Measurements from ENCODE around the gene RGS7. TPM values are rescaled to one million over a fixed set of nuclear protein-coding genes. Genes with fewer than 3 reads are reported as not detected.
"Not testable (repeated sequence)": the region's sequence is repeated elsewhere in the genome, so short reads cannot be mapped to it uniquely, and the experiment has no call there.

RGS7 gene
- total and polyA plus RNA-seq, 2 experiments from 2014 or later = 0.32 to 1.7 TPM

GRCh38 chr1:241101622-241102021, 255.4 kb downstream of the RGS7 start:
- in situ Hi-C loops (cut with MboI) = no loop called here
- TF ChIP-seq EZH2 (IDR thresholded peaks at IDR 0.05; ENCODE audit: insufficient read depth, poor library complexity, severe bottlenecking) = no peak
- no peak for TF ChIP-seq EZH2phosphoT487 (IDR thresholded peaks at IDR 0.05; ENCODE audit: insufficient read depth, low read depth)

GRCh38 chr1:241097479-241097878, 259.5 kb downstream of the RGS7 start:
- 82 to 91% methylated on average over 5 of the region's 5 CpGs for WGBS, 2 experiments (ENCODE audit: low coverage in 1 of 2, low lambda C conversion rate in 2 of 2, missing lambda C conversion rate in 2 of 2)
- Histone ChIP-seq H3K79me2 (ENCODE audit: insufficient read depth) (no peaks in the 10 kb centered on the region), H3K27me3 (replicated peaks; ENCODE audit: insufficient read depth) (no peaks in the 10 kb centered on the region), H4K20me1 (ENCODE audit: insufficient read depth) (no peaks in the 10 kb centered on the region), H3K4me3 (no peak overlapping the region), H3K9me3 (ENCODE audit: low read depth) (no peaks in the 10 kb centered on the region), H2AFZ (no peak overlapping the region), H3K4me1 (ENCODE audit: insufficient read depth) (no peaks in the 10 kb centered on the region), H3K4me2 (ENCODE audit: unreplicated experiment) (no peak overlapping the region), H3K9me2 (ENCODE audit: insufficient read depth) (no peaks in the 10 kb centered on the region), H3F3A (ENCODE audit: insufficient read depth) (no peaks in the 10 kb centered on the region), H3K27ac (no peak overlapping the region), H3K36me3 (ENCODE audit: low read depth) (no peaks in the 10 kb centered on the region), H3K9ac (no peak overlapping the region)
- in situ Hi-C loops (cut with MboI) = no loop called here
- no peak for DNase-seq
- TF ChIP-seq EZH2phosphoT487 (IDR thresholded peaks at IDR 0.05; ENCODE audit: insufficient read depth, low read depth) (no peak), EZH2 (IDR thresholded peaks at IDR 0.05; ENCODE audit: insufficient read depth, poor library complexity, severe bottlenecking) (no peak)

More at GRCh38 chr1:241101622-241102021, 255.4 kb downstream of the RGS7 start:
- Histone ChIP-seq H3K9ac (no peak overlapping the region), H2AFZ (no peak overlapping the region), H3K27ac (no peak overlapping the region), H3K9me3 (ENCODE audit: low read depth) (no peaks in the 10 kb centered on the region), H3K36me3 (ENCODE audit: low read depth) (no peaks in the 10 kb centered on the region), H3K79me2 (ENCODE audit: insufficient read depth) (no peaks in the 10 kb centered on the region), H4K20me1 (ENCODE audit: insufficient read depth) (no peaks in the 10 kb centered on the region), H3K4me1 (ENCODE audit: insufficient read depth) (no peaks in the 10 kb centered on the region), H3K4me3 (no peak overlapping the region), H3F3A (ENCODE audit: insufficient read depth) (no peaks in the 10 kb centered on the region), H3K9me2 (ENCODE audit: insufficient read depth) (no peaks in the 10 kb centered on the region), H3K27me3 (replicated peaks; ENCODE audit: insufficient read depth) (no peaks in the 10 kb centered on the region), H3K4me2 (ENCODE audit: unreplicated experiment) (no peak overlapping the region)
- DNase-seq = no peak
- WGBS, 2 experiments (ENCODE audit: low coverage in 1 of 2, low lambda C conversion rate in 2 of 2, missing lambda C conversion rate in 2 of 2) = 30 to 32% methylated on average over 3 of the region's 3 CpGs

DNA sequence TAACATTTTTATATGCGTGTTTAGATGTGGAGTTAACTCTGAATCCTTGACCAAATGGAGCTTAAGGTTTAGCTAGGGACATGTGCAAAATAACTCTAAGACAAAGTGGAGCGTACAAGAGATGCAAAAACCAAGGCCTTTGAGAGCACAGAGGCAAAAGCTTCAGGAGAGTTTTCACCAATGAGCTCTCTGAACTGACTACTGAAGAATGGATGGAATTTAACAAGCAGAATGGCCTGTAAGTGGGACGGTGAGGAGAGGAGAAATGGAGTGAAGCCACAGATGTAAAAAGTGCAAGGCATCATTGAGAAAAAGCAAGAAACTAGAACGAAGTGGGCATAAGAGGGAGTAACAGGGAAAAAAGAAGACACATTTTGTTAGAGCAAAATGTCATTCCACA, 260.0 kb downstream of the RGS7 start:
- Histone ChIP-seq H3K9me2 (ENCODE audit: insufficient read depth) (no peaks in the 10 kb centered on the region), H3K27me3 (replicated peaks; ENCODE audit: insufficient read depth) (no peaks in the 10 kb centered on the region), H3K27ac (no peak overlapping the region), H3F3A (ENCODE audit: insufficient read depth) (no peaks in the 10 kb centered on the region), H2AFZ (no peak overlapping the region), H3K4me1 (ENCODE audit: insufficient read depth) (no peaks in the 10 kb centered on the region), H3K9ac (no peak overlapping the region), H4K20me1 (ENCODE audit: insufficient read depth) (no peaks in the 10 kb centered on the region), H3K79me2 (ENCODE audit: insufficient read depth) (no peaks in the 10 kb centered on the region), H3K4me2 (ENCODE audit: unreplicated experiment) (no peak overlapping the region), H3K36me3 (ENCODE audit: low read depth) (no peaks in the 10 kb centered on the region), H3K9me3 (ENCODE audit: low read depth) (no peaks in the 10 kb centered on the region), H3K4me3 (no peak overlapping the region)
- WGBS, 2 experiments (ENCODE audit: low coverage in 1 of 2, low lambda C conversion rate in 2 of 2, missing lambda C conversion rate in 2 of 2) = 25 to 29% methylated on average over 4 of the region's 4 CpGs
- in situ Hi-C loops (cut with MboI) = no loop called here
- DNase-seq = no peak
- TF ChIP-seq EZH2phosphoT487 (IDR thresholded peaks at IDR 0.05; ENCODE audit: insufficient read depth, low read depth) = no peak
- TF ChIP-seq EZH2 (IDR thresholded peaks at IDR 0.05; ENCODE audit: insufficient read depth, poor library complexity, severe bottlenecking) = no peak

DNA sequence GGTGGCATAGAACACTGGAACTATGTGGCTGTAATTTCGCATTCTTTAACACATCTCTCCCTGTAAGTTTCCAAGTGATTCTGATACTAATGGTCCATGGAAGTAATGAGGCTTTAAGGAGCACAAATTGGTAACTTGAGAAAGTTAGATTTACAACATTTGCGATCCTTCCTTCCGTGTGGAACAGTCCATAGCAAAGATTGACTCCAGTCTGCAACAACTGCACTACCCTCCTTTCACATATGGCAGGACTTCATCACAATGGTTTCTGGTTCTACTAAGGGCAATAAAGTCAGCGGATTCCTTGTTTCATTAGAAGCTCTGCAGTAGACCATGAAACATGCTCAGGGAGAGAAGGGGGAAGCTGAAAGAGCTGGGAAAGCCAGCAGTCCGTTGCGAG, 261.2 kb downstream of the RGS7 start:
- Histone ChIP-seq H3K4me2 (ENCODE audit: unreplicated experiment) (no peak overlapping the region), H2AFZ (no peak overlapping the region), H3K27ac (no peak overlapping the region), H3K79me2 (ENCODE audit: insufficient read depth) (no peaks in the 10 kb centered on the region), H3K36me3 (ENCODE audit: low read depth) (no peaks in the 10 kb centered on the region), H3K27me3 (replicated peaks; ENCODE audit: insufficient read depth) (no peaks in the 10 kb centered on the region), H3K4me3 (no peak overlapping the region), H4K20me1 (ENCODE audit: insufficient read depth) (no peaks in the 10 kb centered on the region), H3F3A (ENCODE audit: insufficient read depth) (no peaks in the 10 kb centered on the region), H3K9me2 (ENCODE audit: insufficient read depth) (no peaks in the 10 kb centered on the region), H3K9me3 (ENCODE audit: low read depth) (no peaks in the 10 kb centered on the region), H3K9ac (no peak overlapping the region), H3K4me1 (ENCODE audit: insufficient read depth) (no peaks in the 10 kb centered on the region)
- no peak for TF ChIP-seq EZH2 (IDR thresholded peaks at IDR 0.05; ENCODE audit: insufficient read depth, poor library complexity, severe bottlenecking)
- no peak for TF ChIP-seq EZH2phosphoT487 (IDR thresholded peaks at IDR 0.05; ENCODE audit: insufficient read depth, low read depth)
- DNase-seq = no peak
- 30 to 42% methylated on average over 6 of the region's 6 CpGs for WGBS, 2 experiments (ENCODE audit: low coverage in 1 of 2, low lambda C conversion rate in 2 of 2, missing lambda C conversion rate in 2 of 2)
- in situ Hi-C loops (cut with MboI) = no loop called here

GRCh38 chr1:241090798-241091197, 266.2 kb downstream of the RGS7 start:
- H3F3A ChIP-seq (ENCODE audit: insufficient read depth) = no peaks in the 10 kb centered on the region
- no peak overlapping the region for H3K4me3 ChIP-seq
- no peak for DNase-seq
- H3K36me3 ChIP-seq (ENCODE audit: low read depth) = no peaks in the 10 kb centered on the region
- in situ Hi-C loops (cut with MboI) = no loop called here
- no peak for TF ChIP-seq EZH2phosphoT487 (IDR thresholded peaks at IDR 0.05; ENCODE audit: insufficient read depth, low read depth)
- TF ChIP-seq EZH2 (IDR thresholded peaks at IDR 0.05; ENCODE audit: insufficient read depth, poor library complexity, severe bottlenecking) = no peak
- H2AFZ ChIP-seq = no peak overlapping the region
- no peaks in the 10 kb centered on the region for H3K79me2 ChIP-seq (ENCODE audit: insufficient read depth)
- H3K4me2 ChIP-seq (ENCODE audit: unreplicated experiment) = no peak overlapping the region
- no peaks in the 10 kb centered on the region for H4K20me1 ChIP-seq (ENCODE audit: insufficient read depth)
- H3K4me1 ChIP-seq (ENCODE audit: insufficient read depth) = no peaks in the 10 kb centered on the region
- no peaks in the 10 kb centered on the region for H3K9me2 ChIP-seq (ENCODE audit: insufficient read depth)
- H3K9me3 ChIP-seq (ENCODE audit: low read depth) = no peaks in the 10 kb centered on the region
- 38 to 44% methylated on average over 3 of the region's 3 CpGs for WGBS, 2 experiments (ENCODE audit: low coverage in 1 of 2, low lambda C conversion rate in 2 of 2, missing lambda C conversion rate in 2 of 2)
- no peaks in the 10 kb centered on the region for H3K27me3 ChIP-seq (replicated peaks; ENCODE audit: insufficient read depth)
- H3K27ac ChIP-seq = no peak overlapping the region
- H3K9ac ChIP-seq = no peak overlapping the region

- H3K27me3 ChIP-seq (replicated peaks; ENCODE audit: insufficient read depth); H3K36me3 ChIP-seq (ENCODE audit: low read depth); H2AFZ ChIP-seq; H3K4me3 ChIP-seq; H3K9me2 ChIP-seq (ENCODE audit: insufficient read depth); H4K20me1 ChIP-seq (ENCODE audit: insufficient read depth); H3K79me2 ChIP-seq (ENCODE audit: insufficient read depth); H3F3A ChIP-seq (ENCODE audit: insufficient read depth); H3K4me2 ChIP-seq (ENCODE audit: unreplicated experiment); DNase-seq; H3K9me3 ChIP-seq (ENCODE audit: low read depth); H3K27ac ChIP-seq; H3K4me1 ChIP-seq (ENCODE audit: insufficient read depth); H3K9ac ChIP-seq; in situ Hi-C loops (cut with MboI): not testable (repeated sequence)
- 0 to 18% methylated on average over 1 of the region's 1 CpG for WGBS, 2 experiments (ENCODE audit: low coverage in 1 of 2, low lambda C conversion rate in 2 of 2, missing lambda C conversion rate in 2 of 2)
Observed at GRCh38 chr1:241089066-241089465, 267.9 kb downstream of the RGS7 start.

GRCh38 chr1:241088075-241088474, 268.9 kb downstream of the RGS7 start:
- H3K36me3 ChIP-seq (ENCODE audit: low read depth); H3K4me2 ChIP-seq (ENCODE audit: unreplicated experiment); H3K4me3 ChIP-seq; H3K4me1 ChIP-seq (ENCODE audit: insufficient read depth); H3K9me2 ChIP-seq (ENCODE audit: insufficient read depth); H3K27me3 ChIP-seq (replicated peaks; ENCODE audit: insufficient read depth); DNase-seq; H3K9ac ChIP-seq; H3F3A ChIP-seq (ENCODE audit: insufficient read depth); in situ Hi-C loops (cut with MboI); H3K79me2 ChIP-seq (ENCODE audit: insufficient read depth); H2AFZ ChIP-seq; H4K20me1 ChIP-seq (ENCODE audit: insufficient read depth); H3K9me3 ChIP-seq (ENCODE audit: low read depth); H3K27ac ChIP-seq: not testable (repeated sequence)
- WGBS, 2 experiments (ENCODE audit: low coverage in 1 of 2, low lambda C conversion rate in 2 of 2, missing lambda C conversion rate in 2 of 2) = 18 to 27% methylated on average over 2 of the region's 2 CpGs

All from GM23248 (cell line).